GM18858 (cell line): Measurements from ENCODE around the gene PGLYRP3.

ENCODE experiments used
- ATAC-seq: cut with Tn5 transposase; IDR thresholded peaks from one replicate; pipeline ENCODE4 v1.9.1; 2021; ENCODE audit not compliant: unreplicated experiment

PGLYRP3 gene

GRCh38 chr1:153262462-153263157, 50.1 kb downstream of the PGLYRP3 start:
- ATAC-seq = no peak

DNA sequence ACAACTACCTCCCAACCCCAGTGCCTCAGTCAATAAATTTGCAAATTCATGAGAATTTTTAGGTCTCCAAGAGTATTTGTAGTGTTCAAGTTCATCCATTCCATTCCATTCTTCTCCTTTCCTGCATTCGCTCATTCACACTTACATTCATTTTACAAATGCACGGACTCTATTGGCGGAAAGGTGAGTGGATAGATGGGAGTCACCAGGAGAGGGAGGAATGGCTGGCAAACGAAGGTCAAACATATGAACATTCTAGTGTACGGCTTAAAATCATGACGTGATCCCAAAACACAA, 50.7 kb downstream of the PGLYRP3 start:
- ATAC-seq = no peak

DNA sequence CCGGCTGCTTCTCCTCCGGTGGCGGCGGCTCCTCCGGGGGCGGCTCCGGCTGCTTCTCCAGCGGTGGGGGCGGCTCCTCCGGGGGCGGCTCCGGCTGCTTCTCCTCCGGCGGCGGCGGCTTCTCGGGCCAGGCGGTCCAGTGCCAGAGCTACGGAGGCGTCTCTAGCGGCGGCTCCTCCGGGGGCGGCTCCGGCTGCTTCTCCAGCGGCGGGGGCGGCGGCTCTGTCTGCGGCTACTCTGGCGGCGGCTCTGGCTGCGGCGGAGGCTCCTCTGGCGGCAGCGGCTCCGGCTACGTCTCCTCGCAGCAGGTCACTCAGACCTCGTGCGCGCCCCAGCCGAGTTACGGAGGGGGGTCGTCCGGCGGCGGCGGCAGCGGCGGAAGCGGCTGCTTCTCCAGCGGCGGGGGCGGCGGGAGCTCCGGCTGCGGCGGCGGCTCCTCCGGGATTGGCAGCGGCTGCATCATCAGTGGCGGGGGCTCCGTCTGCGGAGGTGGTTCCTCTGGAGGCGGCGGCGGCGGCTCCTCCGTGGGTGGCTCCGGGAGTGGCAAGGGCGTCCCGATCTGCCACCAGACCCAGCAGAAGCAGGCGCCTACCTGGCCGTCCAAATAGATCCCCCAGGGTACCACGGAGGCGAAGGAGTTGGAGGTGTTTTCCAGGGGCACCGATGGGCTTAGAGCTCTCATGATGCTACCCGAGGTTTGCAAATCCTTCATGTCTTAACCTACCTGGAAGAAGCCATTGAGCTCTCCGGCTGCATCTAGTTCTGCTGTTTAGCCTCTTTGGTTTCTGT, 51.3 kb downstream of the PGLYRP3 start:
- ATAC-seq = no peak

DNA sequence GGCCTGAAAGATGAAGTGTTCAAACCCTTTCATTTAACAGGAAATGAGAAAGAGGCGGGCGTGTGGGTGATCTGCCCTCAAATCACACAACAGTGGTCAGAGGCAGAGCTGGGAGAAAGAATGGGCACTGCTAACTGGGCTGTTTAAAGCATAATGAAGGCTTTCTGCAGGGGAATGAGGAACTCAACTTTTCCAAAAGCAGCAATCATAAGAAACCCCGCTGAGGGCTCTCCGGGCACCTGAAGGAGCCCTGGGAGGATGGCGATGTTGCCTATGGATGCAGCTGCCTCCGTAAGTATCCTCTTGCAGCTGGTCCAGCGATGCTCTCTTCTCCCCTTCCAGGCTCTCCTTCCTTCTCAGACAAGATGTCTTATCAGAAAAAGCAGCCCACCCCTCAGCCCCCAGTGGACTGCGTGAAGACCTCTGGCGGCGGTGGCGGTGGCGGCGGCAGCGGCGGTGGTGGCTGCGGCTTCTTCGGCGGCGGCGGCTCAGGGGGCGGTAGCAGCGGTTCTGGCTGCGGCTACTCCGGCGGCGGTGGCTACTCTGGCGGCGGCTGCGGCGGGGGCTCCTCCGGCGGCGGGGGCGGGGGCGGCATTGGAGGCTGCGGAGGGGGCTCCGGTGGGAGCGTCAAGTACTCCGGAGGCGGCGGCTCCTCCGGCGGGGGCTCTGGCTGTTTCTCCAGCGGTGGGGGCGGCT, 52.0 kb downstream of the PGLYRP3 start:
- no peak for ATAC-seq

DNA sequence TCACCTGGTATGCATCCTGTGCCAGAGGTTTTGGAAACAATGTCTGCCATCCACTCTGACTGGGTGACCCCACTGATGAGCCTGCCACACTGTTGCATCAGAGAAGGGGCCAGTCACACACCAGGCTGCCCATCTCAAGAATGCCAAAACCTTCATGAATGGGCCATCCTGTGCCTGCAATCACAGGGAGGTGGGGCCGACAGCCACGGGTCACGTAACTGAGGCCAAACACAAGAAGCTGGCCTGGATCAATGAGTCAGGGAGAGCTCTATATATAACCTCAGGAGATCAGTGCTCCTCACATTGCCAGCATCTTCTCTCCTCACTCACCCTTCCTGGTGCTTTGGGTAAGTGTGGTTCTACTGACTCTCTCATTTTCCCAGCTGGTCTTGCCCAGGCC, 53.4 kb downstream of the PGLYRP3 start, which contains the start of gene LORICRIN:
Gene LORICRIN (plus strand): TSS at position 301 of the 400 bp plus-strand sequence. CDS start 1,263 bp downstream, outside the sequence.
- ATAC-seq = no peak

GRCh38 chr1:153253693-153254092, 59.1 kb downstream of the PGLYRP3 start:
- ATAC-seq = no peak

DNA sequence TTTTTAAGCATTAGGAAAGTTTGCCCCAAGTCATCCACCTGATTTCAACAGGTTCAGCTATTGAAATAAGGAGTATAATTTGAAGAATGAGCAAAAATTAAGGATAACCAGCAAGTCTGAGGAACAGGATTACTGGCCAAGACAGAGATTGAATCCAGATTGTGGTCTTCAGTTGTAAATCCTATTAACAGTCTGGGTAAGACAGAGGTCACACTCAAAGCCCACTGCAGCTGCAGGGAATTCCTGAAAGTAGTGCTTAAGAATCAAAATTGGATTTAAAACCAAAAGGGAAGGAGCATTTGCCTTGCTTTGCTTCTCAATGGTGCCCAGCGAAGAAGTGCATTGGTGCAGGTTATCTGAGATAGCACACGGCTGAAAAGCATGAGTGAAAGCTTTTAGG, 59.7 kb downstream of the PGLYRP3 start:
- no peak for ATAC-seq

GRCh38 chr1:153251988-153252387, 60.8 kb downstream of the PGLYRP3 start:
- no peak for ATAC-seq

DNA sequence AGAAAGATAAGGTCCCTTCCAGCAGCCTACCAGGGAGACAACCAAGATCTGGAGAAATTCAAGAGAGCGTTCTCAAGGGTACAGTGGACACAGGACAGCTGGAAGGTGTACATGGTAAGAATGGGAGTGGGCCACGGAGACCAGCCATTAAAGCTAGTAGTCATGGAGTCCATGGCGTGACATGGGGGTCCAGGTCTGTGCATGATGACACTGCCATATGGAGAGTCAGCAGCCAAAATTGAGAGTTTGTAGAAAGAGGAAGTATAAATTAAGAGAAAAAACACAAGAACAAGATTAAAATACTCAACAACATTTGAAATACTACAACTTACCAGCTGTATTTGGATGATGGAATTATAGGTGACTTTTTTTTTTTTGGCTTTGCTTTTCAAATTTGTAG, 61.2 kb downstream of the PGLYRP3 start:
- ATAC-seq = no peak

- ATAC-seq = no peak
These were observed 61.7 kb downstream of the PGLYRP3 start for GRCh38 chr1:153251087-153251486.

GRCh38 chr1:153250166-153250565, 62.6 kb downstream of the PGLYRP3 start:
- ATAC-seq = no peak

DNA sequence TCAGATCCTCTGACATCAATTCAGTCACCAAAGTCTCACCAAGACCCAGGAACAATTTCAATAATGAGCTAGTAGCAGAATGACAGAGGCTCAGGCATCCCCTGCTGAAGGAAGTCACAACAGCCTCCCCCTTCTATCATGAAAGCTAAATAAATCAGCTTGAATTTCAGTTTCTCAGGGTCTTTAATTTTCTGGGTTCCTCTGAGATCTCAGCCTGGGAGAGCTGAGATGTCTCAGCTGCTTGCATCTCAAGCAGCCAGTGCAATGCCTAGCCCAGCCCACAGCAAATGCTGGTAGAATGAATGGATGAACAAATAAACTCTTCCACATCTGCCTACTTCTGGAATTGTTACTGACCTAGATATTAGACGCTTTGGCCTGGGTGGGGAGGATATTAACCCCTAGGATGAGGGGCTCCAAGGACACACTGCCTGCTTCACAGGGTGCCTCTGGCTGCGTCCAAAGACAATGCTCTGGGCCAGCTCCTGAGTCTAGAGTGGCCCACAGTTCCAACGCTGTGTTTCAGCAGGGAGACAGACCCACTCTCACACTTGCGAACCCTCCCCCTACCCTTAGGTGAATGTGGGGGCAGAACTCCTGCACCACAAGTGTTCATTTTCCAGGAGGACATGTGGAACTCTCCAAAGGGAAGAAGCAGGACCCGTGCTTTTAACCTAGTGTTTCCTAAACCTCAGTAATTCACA, 64.4 kb downstream of the PGLYRP3 start:
- ATAC-seq = no peak
